Liver (tissue), 9 donors: Measurements from ENCODE around the gene CASZ1. TPM values are rescaled to one million over a fixed set of nuclear protein-coding genes. Genes with fewer than 3 reads are reported as not detected.

Experiments used
- DNase-seq: peaks from one replicate; pipeline ENCODE4 v3.0.0-alpha.2; 2017; ENCODE audit warnings: low spot score
- H3K27ac ChIP-seq, 2 donors: one replicate each; pipeline ENCODE4 v1.7.0; 2013; ENCODE audit warnings: inconsistent platforms in 2 of 2, low read length in 2 of 2, control low read depth in 1 of 2, low read depth in 1 of 2, mild to moderate bottlenecking in 1 of 2
- H3K27me3 ChIP-seq, 4 donors: one replicate each; pipeline versions ENCODE4 v1.6.1 to v1.7.0; 2013; ENCODE audit warnings: low read length in 3 of 4, inconsistent platforms in 1 of 4, mild to moderate bottlenecking in 1 of 4, moderate library complexity in 1 of 4; ENCODE audit not compliant: control insufficient read depth in 4 of 4, insufficient read depth in 4 of 4
- H3K36me3 ChIP-seq, 4 donors: one replicate each; pipeline versions ENCODE4 v1.6.1 to v1.7.0; 2013; ENCODE audit warnings: low read length in 3 of 4, mild to moderate bottlenecking in 3 of 4, low read depth in 1 of 4, moderate library complexity in 1 of 4; ENCODE audit not compliant: control insufficient read depth in 4 of 4, insufficient read depth in 3 of 4
- H3K4me1 ChIP-seq, 4 donors: one replicate each; pipeline versions ENCODE4 v1.6.1 to v1.7.0; 2013; ENCODE audit warnings: low read length in 3 of 4, mild to moderate bottlenecking in 3 of 4, moderate library complexity in 1 of 4; ENCODE audit not compliant: control insufficient read depth in 4 of 4, insufficient read depth in 4 of 4
- H3K4me3 ChIP-seq, 3 donors: one replicate each; pipeline versions ENCODE4 v1.6.1 to v1.7.0; 2013; ENCODE audit warnings: low read length in 3 of 3, control low read depth in 1 of 3, low read depth in 1 of 3, mild to moderate bottlenecking in 1 of 3
- H3K9ac ChIP-seq, 2 donors: one replicate each; pipeline ENCODE4 v1.7.0; 2013; ENCODE audit warnings: low read length in 2 of 2, mild to moderate bottlenecking in 2 of 2, moderate library complexity in 2 of 2, control low read depth in 1 of 2, low read depth in 1 of 2
- H3K9me3 ChIP-seq, 4 donors: one replicate each; pipeline versions ENCODE4 v1.6.1 to v1.7.0; 2013; ENCODE audit warnings: low read length in 3 of 4; ENCODE audit not compliant: control insufficient read depth in 4 of 4
- ATF3 ChIP-seq: IDR thresholded peaks from 2 replicates; pipeline ENCODE4 v1.6.1; 2016; ENCODE audit warnings: antibody characterized with exemption
- CTCF ChIP-seq: fragments of 150-350 bp; IDR thresholded peaks from 2 replicates; pipeline ENCODE4 v1.5.1; 2017; ENCODE audit warnings: improper control_type of control experiment, low read depth, low read length; ENCODE audit not compliant: missing input control
- EGR1 ChIP-seq, 2 donors: IDR thresholded peaks; 2 replicates each; pipeline ENCODE4 v1.6.1; 2016 to 2018; ENCODE audit warnings: antibody characterized with exemption in 2 of 2, low read depth in 2 of 2
- FOXA1 ChIP-seq: IDR thresholded peaks from 2 replicates; pipeline ENCODE4 v1.6.1; 2016; ENCODE audit warnings: antibody characterized with exemption
- FOXA2 ChIP-seq: IDR thresholded peaks from 2 replicates; pipeline ENCODE4 v1.6.1; 2016; ENCODE audit warnings: antibody characterized with exemption
- GABPA ChIP-seq, 2 donors: IDR thresholded peaks in 1 of 2; conservative IDR thresholded peaks in 1 of 2; 2 replicates each; pipeline ENCODE4 v1.6.1; 2016; ENCODE audit warnings: antibody characterized with exemption in 2 of 2, mild to moderate bottlenecking in 1 of 2, moderate library complexity in 1 of 2
- HNF4A ChIP-seq, 2 donors: conservative IDR thresholded peaks; 2 replicates each; pipeline ENCODE4 v1.6.1; 2016; ENCODE audit warnings: antibody characterized with exemption in 2 of 2, mild to moderate bottlenecking in 2 of 2
- HNF4G ChIP-seq: IDR thresholded peaks from 2 replicates; pipeline ENCODE4 v1.6.1; 2016; ENCODE audit warnings: antibody characterized with exemption
- JUND ChIP-seq, 2 donors: IDR thresholded peaks; 2 replicates each; pipeline ENCODE4 v1.6.1; 2016; ENCODE audit warnings: antibody characterized with exemption in 2 of 2
- MAX ChIP-seq: IDR thresholded peaks from 2 replicates; pipeline ENCODE4 v1.6.1; 2016; ENCODE audit warnings: antibody characterized with exemption
- NR2F2 ChIP-seq: IDR thresholded peaks from 2 replicates; pipeline ENCODE4 v1.6.1; 2016; ENCODE audit warnings: antibody characterized with exemption
- RAD21 ChIP-seq, 2 donors: IDR thresholded peaks; 2 replicates each; pipeline ENCODE4 v1.6.1; 2016; ENCODE audit warnings: antibody characterized with exemption in 2 of 2, mild to moderate bottlenecking in 2 of 2
- REST ChIP-seq: IDR thresholded peaks from 2 replicates; pipeline ENCODE4 v1.6.1; 2016; ENCODE audit warnings: antibody characterized with exemption, mild to moderate bottlenecking
- RXRA ChIP-seq, 2 donors: IDR thresholded peaks; 2 replicates each; pipeline ENCODE4 v1.6.1; 2017 to 2018; ENCODE audit warnings: antibody characterized with exemption in 2 of 2, mild to moderate bottlenecking in 1 of 2
- SP1 ChIP-seq: IDR thresholded peaks from 2 replicates; pipeline ENCODE4 v1.6.1; 2018; ENCODE audit warnings: antibody characterized with exemption, mild to moderate bottlenecking
- TAF1 ChIP-seq: conservative IDR thresholded peaks from 2 replicates; pipeline ENCODE4 v1.6.1; 2016; ENCODE audit warnings: antibody characterized with exemption, mild to moderate bottlenecking
- YY1 ChIP-seq: IDR thresholded peaks from 2 replicates; pipeline ENCODE4 v1.6.1; 2016; ENCODE audit warnings: antibody characterized with exemption, mild to moderate bottlenecking
- ZBTB33 ChIP-seq: IDR thresholded peaks from 2 replicates; pipeline ENCODE4 v1.6.1; 2016; ENCODE audit warnings: antibody characterized with exemption
- WGBS: extraction: QIAGEN DNeasy Blood & Tissue Kit; methylation state at CpG from one replicate; pipeline ENCODE4 v1.1.7; 2013; 5-methylcytosine and 5-hydroxymethylcytosine counted together
- polyA plus RNA-seq, 2 donors: library from polyadenylated mRNA; stranded (reverse) in 1 of 2; unstranded in 1 of 2; fragments of 200-250 nt in 1 of 2; fragments of >200 nt in 1 of 2; fragmentation: Nextera tagmentation in 1 of 2; extraction: Ambion mirVana in 1 of 2; gene quantifications; one replicate each; pipeline versions ENCODE4 v1.2.1 to v1.2.3, GENCODE V29; 2013 to 2015
- total RNA-seq, 2 donors: library from RNA; depleted of rRNA; stranded (reverse); fragments of >200 nt; gene quantifications; one replicate each; pipeline ENCODE4 v1.2.3, GENCODE V29; 2014
- donor health status: healthy.
- donor health status: healthy.
- donor health status: healthy.
- donor health status: healthy.
- donor health status: healthy.

CASZ1 gene
- total and polyA plus RNA-seq, 4 donors = 1.0 to 3.5 (median 1.9) TPM

- TF ChIP-seq RXRA (IDR thresholded peaks at IDR 0.05) = no peak
- no peak for TF ChIP-seq HNF4A (conservative IDR thresholded peaks at IDR 0.05)
- TF ChIP-seq ATF3 = no peak
- no peak for TF ChIP-seq EGR1 (IDR thresholded peaks at IDR 0.05; ENCODE audit: low read depth in 2 of 2)
- no peak for TF ChIP-seq HNF4G
- TF ChIP-seq FOXA1 = no peak
- no peak for TF ChIP-seq MAX
- TF ChIP-seq SP1 = no peak
- TF ChIP-seq TAF1 = no peak
- no peak for TF ChIP-seq FOXA2
- no peak for TF ChIP-seq REST
- no peak overlapping the region for H3K27ac ChIP-seq
- H3K9ac ChIP-seq = no peak overlapping the region
- peak overlapping the region in 1 of 3 donors; percentile 13 for H3K4me3 ChIP-seq
- peaks cover 0 to 8% (median 3%) of the 10 kb centered on the region in 4 donors for H3K36me3 ChIP-seq
- DNase-seq = no peak
- 56% methylated on average over 57 of the region's 57 CpGs for WGBS
- no peaks in the 10 kb centered on the region for H3K27me3 ChIP-seq
- no peaks in the 10 kb centered on the region for H3K9me3 ChIP-seq
- H3K4me1 ChIP-seq = peaks cover 0 to 8% (median 3%) of the 10 kb centered on the region in 4 donors
These were observed 157.9 kb downstream of the CASZ1 start for GRCh38 chr1:10638559-10639005.

GRCh38 chr1:10637834-10638558 is 158.4 kb downstream of the CASZ1 start:
- Histone ChIP-seq H3K4me1 (peaks cover 0 to 8% (median 3%) of the 10 kb centered on the region in 4 donors), H3K9ac (no peak overlapping the region), H3K27ac (no peak overlapping the region), H3K36me3 (peaks cover 0 to 8% (median 3%) of the 10 kb centered on the region in 4 donors), H3K27me3 (no peaks in the 10 kb centered on the region), H3K4me3 (no peak overlapping the region), H3K9me3 (no peaks in the 10 kb centered on the region)
- WGBS = 78% methylated on average over 29 of the region's 29 CpGs
- no peak for DNase-seq
- no peak for TF ChIP-seq SP1
- TF ChIP-seq FOXA1 = no peak
- no peak for TF ChIP-seq RAD21 (IDR thresholded peaks at IDR 0.05)
- no peak for TF ChIP-seq ATF3
- TF ChIP-seq FOXA2 = no peak
- no peak for TF ChIP-seq NR2F2
- TF ChIP-seq REST = no peak
- TF ChIP-seq CTCF = no peak
- TF ChIP-seq JUND (IDR thresholded peaks at IDR 0.05) = no peak
- no peak for TF ChIP-seq ZBTB33
- TF ChIP-seq YY1 = no peak
- TF ChIP-seq EGR1 (IDR thresholded peaks at IDR 0.05; ENCODE audit: low read depth in 2 of 2) = no peak
- TF ChIP-seq GABPA (IDR thresholded peaks at IDR 0.05 in 1 of 2, conservative IDR thresholded peaks at IDR 0.05 in 1 of 2) = no peak
- TF ChIP-seq HNF4G = no peak
